ENCODE results near the gene GRID1. TPM values are rescaled to one million over a fixed set of nuclear protein-coding genes. Genes with fewer than 3 reads are reported as not detected.

The GRID1 gene
- total and polyA plus RNA-seq, 9 of the 15 experiments (the other 6 are each of a cell fraction or from before 2014, with no cell fraction given) = 0.01 to 7.2 (median 1.2) TPM

DNA sequence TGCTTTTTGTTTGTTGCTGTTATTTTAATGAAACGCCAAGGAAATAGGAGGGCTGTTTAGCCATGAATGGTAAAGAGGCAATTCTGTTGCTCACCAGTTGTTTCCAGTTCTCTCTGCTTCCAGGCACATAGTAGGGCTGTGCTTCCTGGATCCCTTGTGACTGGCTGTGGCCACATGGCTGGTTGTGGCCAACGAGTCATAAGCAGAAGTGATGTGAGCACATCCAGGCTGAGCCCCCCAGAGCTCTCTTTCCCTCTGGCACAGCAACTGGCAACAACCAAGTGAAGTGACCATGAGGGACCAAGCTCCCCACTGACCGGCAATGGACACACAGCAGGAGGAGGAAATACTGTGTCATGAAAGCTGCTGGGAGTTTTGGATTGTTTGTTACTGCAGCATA lies 10.3 kb downstream of the GRID1 start:
- H3K9me3 ChIP-seq (replicated peaks; ENCODE audit: control insufficient read depth, insufficient read depth, low read depth, low read length) = no peaks in the 10 kb centered on the region
- H3K79me2 ChIP-seq (ENCODE audit: control insufficient read depth, insufficient read depth, low read length) = no peaks in the 10 kb centered on the region
- in situ Hi-C loops (cut with MboI) = no loop called here
- no peak for FAIRE-seq
- H4K20me1 ChIP-seq (replicated peaks; ENCODE audit: control insufficient read depth, insufficient read depth, low read length) = no peaks in the 10 kb centered on the region
- no peak overlapping the region for H3K4me2 ChIP-seq (ENCODE audit: insufficient read depth, low read length)
- no peak for DNase-seq (ENCODE audit: extremely low read depth in 1 of 4, low spot score in 3 of 4)
- peaks cover 0 to 6% of the 10 kb centered on the region in 2 experiments; a peak in 2 of 5 replicates for H3K27me3 ChIP-seq (ENCODE audit: control insufficient read depth in 2 of 2, insufficient read depth in 2 of 2, low read length in 2 of 2)
- H3K36me3 ChIP-seq (ENCODE audit: control insufficient read depth, insufficient read depth, low read length) = no peaks in the 10 kb centered on the region
- no peak for ATAC-seq
- BruUV-seq (replicated peaks) = no TSS peak
- no peak overlapping the region for H2AFZ ChIP-seq (ENCODE audit: low read depth, low read length)
- no peaks in the 10 kb centered on the region for H3K9me1 ChIP-seq (ENCODE audit: control insufficient read depth, insufficient read depth, low read length)
- TF ChIP-seq TAF1 (IDR thresholded peaks at IDR 0.05; ENCODE audit: control insufficient read depth, extremely low read depth, insufficient read depth, low read length, severe bottlenecking) (no peak), KDM1A (IDR thresholded peaks at IDR 0.05) (no peak), CREB1 (IDR thresholded peaks at IDR 0.05) (no peak), CREB1 (CRISPR knock-in tag; IDR thresholded peaks at IDR 0.05) (no peak), ZNF75A (CRISPR knock-in tag; IDR thresholded peaks at IDR 0.05) (no peak), MTA3 (IDR thresholded peaks at IDR 0.05; ENCODE audit: borderline replicate concordance) (no peak), GABPA (tag; conservative IDR thresholded peaks at IDR 0.05; ENCODE audit: low read depth) (no peak), ZFPM2 (CRISPR knock-in tag; IDR thresholded peaks at IDR 0.05) (no peak), GTF2E2 (tag; IDR thresholded peaks at IDR 0.05) (no peak), SUPT5H (IDR thresholded peaks at IDR 0.05) (no peak), GATA2 (CRISPR knock-in tag; IDR thresholded peaks at IDR 0.05) (no peak), SREBF2 (CRISPR knock-in tag; IDR thresholded peaks at IDR 0.05) (no peak), ZFP1 (CRISPR knock-in tag; IDR thresholded peaks at IDR 0.05) (no peak), ZNF436 (CRISPR knock-in tag; IDR thresholded peaks at IDR 0.05) (no peak), ZNF324 (CRISPR knock-in tag; IDR thresholded peaks at IDR 0.05) (no peak), PRMT5 (CRISPR knock-in tag; IDR thresholded peaks at IDR 0.05) (no peak), ZBTB8A (IDR thresholded peaks at IDR 0.05; ENCODE audit: partially characterized antibody) (no peak), CC2D1A (IDR thresholded peaks at IDR 0.05) (no peak)
- TF ChIP-seq, protein P1, sequence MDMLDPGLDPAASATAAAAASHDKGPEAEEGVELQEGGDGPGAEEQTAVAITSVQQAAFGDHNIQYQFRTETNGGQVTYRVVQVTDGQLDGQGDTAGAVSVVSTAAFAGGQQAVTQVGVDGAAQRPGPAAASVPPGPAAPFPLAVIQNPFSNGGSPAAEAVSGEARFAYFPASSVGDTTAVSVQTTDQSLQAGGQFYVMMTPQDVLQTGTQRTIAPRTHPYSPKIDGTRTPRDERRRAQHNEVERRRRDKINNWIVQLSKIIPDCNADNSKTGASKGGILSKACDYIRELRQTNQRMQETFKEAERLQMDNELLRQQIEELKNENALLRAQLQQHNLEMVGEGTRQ (CRISPR knock-in tag; IDR thresholded peaks at IDR 0.05) = no peak
- TF ChIP-seq, protein P2, sequence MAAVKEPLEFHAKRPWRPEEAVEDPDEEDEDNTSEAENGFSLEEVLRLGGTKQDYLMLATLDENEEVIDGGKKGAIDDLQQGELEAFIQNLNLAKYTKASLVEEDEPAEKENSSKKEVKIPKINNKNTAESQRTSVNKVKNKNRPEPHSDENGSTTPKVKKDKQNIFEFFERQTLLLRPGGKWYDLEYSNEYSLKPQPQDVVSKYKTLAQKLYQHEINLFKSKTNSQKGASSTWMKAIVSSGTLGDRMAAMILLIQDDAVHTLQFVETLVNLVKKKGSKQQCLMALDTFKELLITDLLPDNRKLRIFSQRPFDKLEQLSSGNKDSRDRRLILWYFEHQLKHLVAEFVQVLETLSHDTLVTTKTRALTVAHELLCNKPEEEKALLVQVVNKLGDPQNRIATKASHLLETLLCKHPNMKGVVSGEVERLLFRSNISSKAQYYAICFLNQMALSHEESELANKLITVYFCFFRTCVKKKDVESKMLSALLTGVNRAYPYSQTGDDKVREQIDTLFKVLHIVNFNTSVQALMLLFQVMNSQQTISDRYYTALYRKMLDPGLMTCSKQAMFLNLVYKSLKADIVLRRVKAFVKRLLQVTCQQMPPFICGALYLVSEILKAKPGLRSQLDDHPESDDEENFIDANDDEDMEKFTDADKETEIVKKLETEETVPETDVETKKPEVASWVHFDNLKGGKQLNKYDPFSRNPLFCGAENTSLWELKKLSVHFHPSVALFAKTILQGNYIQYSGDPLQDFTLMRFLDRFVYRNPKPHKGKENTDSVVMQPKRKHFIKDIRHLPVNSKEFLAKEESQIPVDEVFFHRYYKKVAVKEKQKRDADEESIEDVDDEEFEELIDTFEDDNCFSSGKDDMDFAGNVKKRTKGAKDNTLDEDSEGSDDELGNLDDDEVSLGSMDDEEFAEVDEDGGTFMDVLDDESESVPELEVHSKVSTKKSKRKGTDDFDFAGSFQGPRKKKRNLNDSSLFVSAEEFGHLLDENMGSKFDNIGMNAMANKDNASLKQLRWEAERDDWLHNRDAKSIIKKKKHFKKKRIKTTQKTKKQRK (IDR thresholded peaks at IDR 0.05; ENCODE audit: borderline replicate concordance, low read depth, low read length) = no peak
- TF ChIP-seq, protein P3, sequence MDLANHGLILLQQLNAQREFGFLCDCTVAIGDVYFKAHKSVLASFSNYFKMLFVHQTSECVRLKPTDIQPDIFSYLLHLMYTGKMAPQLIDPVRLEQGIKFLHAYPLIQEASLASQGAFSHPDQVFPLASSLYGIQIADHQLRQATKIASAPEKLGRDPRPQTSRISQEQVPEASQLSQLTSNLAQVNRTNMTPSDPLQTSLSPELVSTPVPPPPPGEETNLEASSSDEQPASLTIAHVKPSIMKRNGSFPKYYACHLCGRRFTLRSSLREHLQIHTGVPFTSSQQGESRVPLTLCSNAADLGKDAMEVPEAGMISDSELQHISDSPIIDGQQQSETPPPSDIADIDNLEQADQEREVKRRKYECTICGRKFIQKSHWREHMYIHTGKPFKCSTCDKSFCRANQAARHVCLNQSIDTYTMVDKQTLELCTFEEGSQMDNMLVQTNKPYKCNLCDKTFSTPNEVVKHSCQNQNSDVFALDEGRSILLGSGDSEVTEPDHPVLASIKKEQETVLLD (IDR thresholded peaks at IDR 0.05) = no peak
- no peak overlapping the region for H3K27ac ChIP-seq (ENCODE audit: extremely low read depth, low read depth, low read length)
- H3K4me3 ChIP-seq = no peak overlapping the region
- 7% methylated on average over 3 of the region's 3 CpGs for WGBS (ENCODE audit: insufficient coverage, low coverage, missing lambda C conversion rate)
- no peaks in the 10 kb centered on the region for H3K4me1 ChIP-seq (replicated peaks in 1 of 2; ENCODE audit: control insufficient read depth in 2 of 2, insufficient read depth in 2 of 2, low read length in 2 of 2)
- no peak overlapping the region for H3K9ac ChIP-seq (ENCODE audit: insufficient read depth in 1 of 2, low read depth in 2 of 2, low read length in 2 of 2)
- ChIA-PET CTCF (ENCODE audit: low intra/inter-chr PET ratio) (no interaction called here), POLR2A (no interaction called here)
- intact Hi-C loops (cut with micrococcal nuclease) = no loop called here
